HFF-Myc (cell line): Measurements from ENCODE around the gene RASGEF1B.

Source experiments
- DNase-seq: peaks from one replicate; pipeline ENCODE4 v3.0.0-alpha.2; 2011; ENCODE audit warnings: low read depth; ENCODE audit errors: extremely low read depth
- H3K4me3 ChIP-seq: replicated peaks from 2 replicates; pipeline ENCODE4 v1.5.1; 2011; ENCODE audit warnings: low read depth, mild to moderate bottlenecking, control low read depth, low read length
- TF ChIP-seq, protein P1 (sequence below): IDR thresholded peaks from 2 replicates; pipeline ENCODE4 v1.5.1; 2012; ENCODE audit warnings: mild to moderate bottlenecking, low read depth, low read length, control low read depth; ENCODE audit errors: missing control alignments

RASGEF1B gene

DNA sequence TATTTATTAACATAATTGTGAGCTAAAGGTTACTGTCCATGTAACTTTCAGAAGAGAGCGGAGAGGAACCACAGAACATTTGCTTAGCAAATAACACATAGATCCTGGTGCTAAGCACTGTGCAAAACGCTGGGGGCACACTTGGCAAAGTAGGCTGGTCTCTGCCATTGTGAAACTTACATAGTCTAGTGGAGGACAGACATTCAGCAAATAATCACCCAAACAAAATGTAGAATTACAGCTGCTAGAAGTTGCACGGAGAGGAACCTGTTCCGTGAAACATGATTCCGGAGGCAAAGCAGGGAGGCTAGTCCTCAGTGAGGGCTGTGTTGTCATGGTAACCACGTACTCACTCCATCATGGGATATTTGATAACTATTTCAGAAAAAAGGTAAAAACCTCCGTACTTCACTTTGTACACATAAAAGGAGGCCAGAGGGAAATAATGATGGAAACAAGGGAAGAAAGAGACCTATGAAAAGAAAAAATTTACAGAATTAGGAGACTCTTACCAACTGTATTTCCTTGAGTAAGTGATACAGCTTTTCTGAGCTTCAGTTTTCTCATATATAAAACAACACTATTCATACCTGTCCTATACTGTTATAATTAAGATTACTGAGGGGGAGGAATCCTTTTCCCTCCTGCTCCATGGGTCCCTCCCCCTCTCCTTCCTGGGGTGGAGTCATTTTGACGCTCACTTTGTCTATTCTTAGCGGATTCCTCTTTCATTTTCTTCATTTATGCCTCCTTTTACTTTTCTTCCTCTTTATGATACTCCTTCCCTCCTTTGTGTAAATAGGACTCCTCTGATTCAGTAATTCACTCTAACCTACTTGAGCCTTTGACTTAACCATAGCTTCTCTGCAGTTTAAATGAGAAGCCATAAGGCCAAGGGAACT lies 825 bp upstream of the RASGEF1B start:
- TF ChIP-seq, protein P1, sequence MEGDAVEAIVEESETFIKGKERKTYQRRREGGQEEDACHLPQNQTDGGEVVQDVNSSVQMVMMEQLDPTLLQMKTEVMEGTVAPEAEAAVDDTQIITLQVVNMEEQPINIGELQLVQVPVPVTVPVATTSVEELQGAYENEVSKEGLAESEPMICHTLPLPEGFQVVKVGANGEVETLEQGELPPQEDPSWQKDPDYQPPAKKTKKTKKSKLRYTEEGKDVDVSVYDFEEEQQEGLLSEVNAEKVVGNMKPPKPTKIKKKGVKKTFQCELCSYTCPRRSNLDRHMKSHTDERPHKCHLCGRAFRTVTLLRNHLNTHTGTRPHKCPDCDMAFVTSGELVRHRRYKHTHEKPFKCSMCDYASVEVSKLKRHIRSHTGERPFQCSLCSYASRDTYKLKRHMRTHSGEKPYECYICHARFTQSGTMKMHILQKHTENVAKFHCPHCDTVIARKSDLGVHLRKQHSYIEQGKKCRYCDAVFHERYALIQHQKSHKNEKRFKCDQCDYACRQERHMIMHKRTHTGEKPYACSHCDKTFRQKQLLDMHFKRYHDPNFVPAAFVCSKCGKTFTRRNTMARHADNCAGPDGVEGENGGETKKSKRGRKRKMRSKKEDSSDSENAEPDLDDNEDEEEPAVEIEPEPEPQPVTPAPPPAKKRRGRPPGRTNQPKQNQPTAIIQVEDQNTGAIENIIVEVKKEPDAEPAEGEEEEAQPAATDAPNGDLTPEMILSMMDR, result peak; percentile 16
- no peak for DNase-seq
- peak overlapping the region; percentile 47 for H3K4me3 ChIP-seq

DNA sequence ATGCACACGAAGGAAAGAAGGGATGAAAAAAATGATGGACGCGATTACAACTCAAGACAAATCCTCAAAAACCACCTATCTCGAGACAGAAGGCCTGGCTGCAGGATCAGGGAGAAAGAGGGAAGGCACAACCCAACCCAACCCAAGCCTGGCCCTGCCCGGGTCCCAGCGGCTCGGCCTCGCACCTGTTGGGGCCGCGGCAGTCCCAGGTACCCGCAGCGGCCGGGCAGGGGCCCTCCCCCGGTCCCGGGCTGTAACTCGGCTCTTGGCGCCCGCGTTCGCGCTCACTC lies 464 bp downstream of the RASGEF1B start:
- H3K4me3 ChIP-seq, result peak overlapping the region; percentile 47
- TF ChIP-seq, protein P1, result no peak
- DNase-seq, result no peak

DNA sequence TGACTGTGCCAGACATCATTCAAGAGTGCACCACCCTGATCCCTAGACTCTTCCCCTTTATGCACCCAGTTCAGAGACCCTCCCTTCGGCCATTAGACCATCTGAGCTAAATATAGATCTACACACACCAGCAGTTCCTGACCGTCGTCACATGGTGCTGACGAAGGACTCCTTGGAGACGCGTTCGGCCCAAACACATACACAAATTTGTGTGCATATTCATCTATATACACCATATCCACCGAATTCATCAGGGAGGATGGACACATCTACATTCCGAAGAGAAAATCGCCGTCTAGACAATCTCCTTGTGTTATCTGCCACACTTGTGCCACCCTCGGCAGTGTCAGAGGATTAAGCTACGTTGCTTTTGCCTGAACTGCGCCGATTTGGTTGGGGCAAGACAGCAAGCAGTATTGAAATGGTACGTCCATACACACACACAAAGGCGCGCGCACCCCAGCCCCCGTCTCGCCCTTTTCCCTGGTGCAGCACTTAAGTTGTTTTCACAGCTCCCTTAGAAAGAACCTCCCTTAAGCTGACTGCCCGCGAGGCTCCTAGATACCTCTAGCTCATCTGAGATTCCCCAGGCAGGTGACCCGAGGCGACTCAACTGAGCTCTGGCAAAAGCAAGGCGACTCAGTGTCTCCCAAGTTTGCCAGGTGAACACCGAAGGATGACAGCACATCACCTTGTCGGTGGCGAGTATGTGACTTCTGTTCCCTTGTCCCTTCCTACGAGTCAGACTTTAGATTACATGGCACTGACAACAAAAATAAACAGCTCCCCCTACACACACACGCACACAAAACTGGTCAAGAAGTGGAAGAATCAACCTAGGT lies 1.0 kb downstream of the RASGEF1B start:
- no peak for DNase-seq
- peak overlapping the region; percentile 47; the same call in 1 of the 2 replicates for H3K4me3 ChIP-seq
- TF ChIP-seq, protein P1, result no peak

DNA sequence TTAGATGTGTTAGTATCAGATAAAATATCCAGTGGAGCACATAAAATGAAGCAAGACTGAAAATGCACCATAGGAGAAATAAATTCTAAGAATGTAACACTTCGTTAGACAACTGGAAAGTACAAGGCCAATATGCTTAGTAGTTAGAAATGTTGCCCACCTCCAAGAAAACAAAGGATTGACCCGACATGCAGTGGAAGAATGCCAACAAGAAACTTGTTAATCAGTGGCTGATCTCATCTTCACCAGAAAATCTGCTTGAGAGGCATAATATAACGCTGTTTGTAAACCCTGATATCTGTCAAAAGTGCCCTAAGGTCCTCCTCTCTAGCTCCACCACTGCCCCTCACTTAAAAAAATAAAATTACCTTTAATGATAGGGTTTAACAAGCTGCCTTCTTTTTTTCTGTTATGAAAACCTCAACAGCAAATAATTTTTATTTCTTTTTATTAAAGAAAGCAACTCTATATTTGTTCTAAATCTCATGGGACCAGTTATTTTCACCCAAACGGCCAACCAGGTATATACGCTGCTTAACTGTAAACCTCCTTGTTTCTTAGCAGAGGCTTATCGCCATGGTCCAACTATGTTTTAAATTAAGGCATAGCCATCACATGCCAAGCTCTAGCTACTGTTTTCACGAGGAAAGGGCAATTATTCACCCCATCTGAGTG lies 1.8 kb downstream of the RASGEF1B start:
- TF ChIP-seq, protein P1, result no peak
- H3K4me3 ChIP-seq, result no peak overlapping the region
- no peak for DNase-seq

DNA sequence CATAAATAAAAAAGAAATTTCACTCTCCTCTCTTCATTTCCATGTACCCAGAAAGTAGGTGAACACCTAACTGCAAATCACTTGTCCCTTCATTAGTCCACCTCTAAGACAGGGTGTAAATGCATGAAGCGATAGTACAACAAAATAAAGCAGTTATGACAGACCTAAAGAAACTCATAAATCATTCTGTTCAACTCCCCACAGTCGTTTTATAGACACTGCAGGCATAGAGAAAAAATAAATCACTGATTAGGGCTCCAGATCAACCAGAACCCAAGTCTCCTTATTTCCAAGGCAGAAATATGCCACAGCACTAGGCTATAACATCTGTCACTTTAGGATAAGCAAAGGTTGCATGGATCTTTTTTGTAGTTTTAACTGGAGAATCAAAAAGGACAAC lies 3.0 kb downstream of the RASGEF1B start:
- H3K4me3 ChIP-seq, result no peak overlapping the region
- no peak for DNase-seq
- TF ChIP-seq, protein P1, result no peak

DNA sequence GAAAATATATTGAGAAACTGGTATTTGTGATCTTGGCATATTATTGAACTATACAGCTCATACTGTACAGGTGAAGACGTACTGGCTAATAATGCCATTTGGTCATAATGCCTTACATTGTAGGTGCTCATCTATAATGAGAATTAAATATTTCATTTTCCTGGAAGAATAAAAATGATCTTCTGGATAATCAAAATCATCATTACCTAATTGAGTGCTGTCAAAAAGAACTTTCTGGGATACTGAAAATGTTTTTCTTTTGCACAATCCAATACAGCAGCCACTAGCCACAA lies 4.1 kb downstream of the RASGEF1B start:
- TF ChIP-seq, protein P1, result no peak
- no peak for DNase-seq
- no peak overlapping the region for H3K4me3 ChIP-seq
